Measurements from ENCODE around the gene SVEP1. TPM values are rescaled to one million over a fixed set of nuclear protein-coding genes. Genes with fewer than 3 reads are reported as not detected.
"Not testable (repeated sequence)": the region's sequence is repeated elsewhere in the genome, so short reads cannot be mapped to it uniquely, and the experiment has no call there.

Gene SVEP1
- total and polyA plus RNA-seq, 4 experiments from 2014 or later = not detected

- Mint-ChIP-seq H3K4me3 (no peak overlapping the region), H3K4me1 (no peaks in the 10 kb centered on the region), H3K27me3 (peaks cover 0 to 4% of the 10 kb centered on the region in 2 donors), H3K27ac (no peak overlapping the region), H3K36me3 (no peaks in the 10 kb centered on the region), H3K9me3 (peaks cover 0 to 2% (median 0%) of the 10 kb centered on the region in 8 donors)
- Histone ChIP-seq H3K27ac (ENCODE audit: low read depth, low read length) (no peak overlapping the region), H3K4me1 (ENCODE audit: insufficient read depth, low read length) (no peaks in the 10 kb centered on the region), H3K4me3 (ENCODE audit: low read length in 2 of 2) (no peak overlapping the region), H3K27me3 (ENCODE audit: insufficient read depth, low read length) (no peaks in the 10 kb centered on the region), H3K36me3 (ENCODE audit: insufficient read depth, low read length) (no peaks in the 10 kb centered on the region), H3K9me3 (ENCODE audit: control insufficient read depth in 1 of 2, low read length in 2 of 2) (no peaks in the 10 kb centered on the region)
- ChIA-PET CTCF (ENCODE audit: partially characterized antibody) (no interaction called here), POLR2A (ENCODE audit: partially characterized antibody) (no interaction called here)
- no peak for DNase-seq
- intact Hi-C loops (cut with micrococcal nuclease) = no loop called here
Measured at GRCh38 chr9:110371411-110372007, 208.0 kb downstream of the SVEP1 start.

- Mint-ChIP-seq H3K36me3 (no peaks in the 10 kb centered on the region), H3K4me1 (no peaks in the 10 kb centered on the region), H3K27me3 (peaks cover 0 to 3% of the 10 kb centered on the region in 2 donors), H3K27ac (no peak overlapping the region), H3K4me3 (no peak overlapping the region), H3K9me3 (peaks cover 0 to 2% (median 0%) of the 10 kb centered on the region in 8 donors)
- no peak overlapping the region for H3K4me3 ChIP-seq (ENCODE audit: low read length in 2 of 2)
- H3K4me1 ChIP-seq (ENCODE audit: insufficient read depth, low read length) = no peaks in the 10 kb centered on the region
- no peak for DNase-seq
- H3K27ac ChIP-seq (ENCODE audit: low read depth, low read length) = no peak overlapping the region
- POLR2A ChIA-PET (ENCODE audit: partially characterized antibody) = no interaction called here
- no peaks in the 10 kb centered on the region for H3K9me3 ChIP-seq (ENCODE audit: control insufficient read depth in 1 of 2, low read length in 2 of 2)
- CTCF ChIA-PET (ENCODE audit: partially characterized antibody) = no interaction called here
- H3K27me3 ChIP-seq (ENCODE audit: insufficient read depth, low read length) = no peaks in the 10 kb centered on the region
- intact Hi-C loops (cut with micrococcal nuclease) = no loop called here
- H3K36me3 ChIP-seq (ENCODE audit: insufficient read depth, low read length) = no peaks in the 10 kb centered on the region
Measured at GRCh38 chr9:110370315-110370714, 209.2 kb downstream of the SVEP1 start.

GRCh38 chr9:110364451-110364850 is 215.1 kb downstream of the SVEP1 start:
- no peak overlapping the region for H3K27ac ChIP-seq (ENCODE audit: low read depth, low read length)
- intact Hi-C loops (cut with micrococcal nuclease) = no loop called here
- no peak for DNase-seq
- no peaks in the 10 kb centered on the region for H3K4me1 ChIP-seq (ENCODE audit: insufficient read depth, low read length)
- POLR2A ChIA-PET (ENCODE audit: partially characterized antibody) = no interaction called here
- CTCF ChIA-PET (ENCODE audit: partially characterized antibody) = no interaction called here
- H3K4me3 Mint-ChIP-seq = no peak overlapping the region
- H3K4me1 Mint-ChIP-seq = no peaks in the 10 kb centered on the region
- H3K9me3 ChIP-seq (ENCODE audit: control insufficient read depth in 1 of 2, low read length in 2 of 2) = no peaks in the 10 kb centered on the region
- H3K27ac Mint-ChIP-seq = no peak overlapping the region
- no peak overlapping the region for H3K4me3 ChIP-seq (ENCODE audit: low read length in 2 of 2)
- no peaks in the 10 kb centered on the region for H3K36me3 ChIP-seq (ENCODE audit: insufficient read depth, low read length)
- peaks cover 0 to 4% (median 0%) of the 10 kb centered on the region in 8 donors for H3K9me3 Mint-ChIP-seq
- no peaks in the 10 kb centered on the region for H3K36me3 Mint-ChIP-seq
- H3K27me3 Mint-ChIP-seq = peaks cover 3% of the 10 kb centered on the region in 2 donors
- no peaks in the 10 kb centered on the region for H3K27me3 ChIP-seq (ENCODE audit: insufficient read depth, low read length)

- H3K36me3 ChIP-seq (ENCODE audit: insufficient read depth, low read length); H3K9me3 Mint-ChIP-seq; H3K4me1 ChIP-seq (ENCODE audit: insufficient read depth, low read length); H3K4me3 ChIP-seq (ENCODE audit: low read length in 2 of 2); H3K9me3 ChIP-seq (ENCODE audit: control insufficient read depth in 1 of 2, low read length in 2 of 2); H3K36me3 Mint-ChIP-seq; H3K4me3 Mint-ChIP-seq; H3K27ac ChIP-seq (ENCODE audit: low read depth, low read length); H3K4me1 Mint-ChIP-seq; DNase-seq; CTCF ChIA-PET (ENCODE audit: partially characterized antibody); H3K27ac Mint-ChIP-seq; H3K27me3 Mint-ChIP-seq; POLR2A ChIA-PET (ENCODE audit: partially characterized antibody); intact Hi-C loops (cut with micrococcal nuclease); H3K27me3 ChIP-seq (ENCODE audit: insufficient read depth, low read length): not testable (repeated sequence)
Measured at GRCh38 chr9:110358992-110359391, 220.5 kb downstream of the SVEP1 start.

GRCh38 chr9:110357505-110357904 is 222.0 kb downstream of the SVEP1 start:
- no peaks in the 10 kb centered on the region for H3K27me3 ChIP-seq (ENCODE audit: insufficient read depth, low read length)
- CTCF ChIA-PET (ENCODE audit: partially characterized antibody) = no interaction called here
- Mint-ChIP-seq H3K4me1 (peaks cover 0 to 1% (median 0%) of the 10 kb centered on the region in 4 donors), H3K27ac (no peak overlapping the region), H3K4me3 (no peak overlapping the region), H3K27me3 (peaks cover 2 to 3% of the 10 kb centered on the region in 2 donors), H3K36me3 (no peaks in the 10 kb centered on the region), H3K9me3 (peaks cover 0 to 4% (median 0%) of the 10 kb centered on the region in 8 donors)
- no peak overlapping the region for H3K4me3 ChIP-seq (ENCODE audit: low read length in 2 of 2)
- intact Hi-C loops (cut with micrococcal nuclease) = no loop called here
- POLR2A ChIA-PET (ENCODE audit: partially characterized antibody) = no interaction called here
- no peaks in the 10 kb centered on the region for H3K9me3 ChIP-seq (ENCODE audit: control insufficient read depth in 1 of 2, low read length in 2 of 2)
- no peak overlapping the region for H3K27ac ChIP-seq (ENCODE audit: low read depth, low read length)
- DNase-seq = no peak
- no peaks in the 10 kb centered on the region for H3K36me3 ChIP-seq (ENCODE audit: insufficient read depth, low read length)
- H3K4me1 ChIP-seq (ENCODE audit: insufficient read depth, low read length) = no peaks in the 10 kb centered on the region

GRCh38 chr9:110356639-110357395 is 222.7 kb downstream of the SVEP1 start:
- ChIA-PET CTCF (ENCODE audit: partially characterized antibody) (no interaction called here), POLR2A (ENCODE audit: partially characterized antibody) (no interaction called here)
- H3K27ac ChIP-seq (ENCODE audit: low read depth, low read length) = no peak overlapping the region

GRCh38 chr9:110355911-110356310 is 223.6 kb downstream of the SVEP1 start:
- Mint-ChIP-seq H3K4me3 (no peak overlapping the region), H3K36me3 (no peaks in the 10 kb centered on the region), H3K4me1 (peaks cover 0 to 1% (median 0%) of the 10 kb centered on the region in 4 donors), H3K27me3 (no peaks in the 10 kb centered on the region), H3K27ac (peak overlapping the region in 1 of 7 donors; percentile 31), H3K9me3 (peaks cover 0 to 2% (median 0%) of the 10 kb centered on the region in 8 donors)
- intact Hi-C loops (cut with micrococcal nuclease) = no loop called here
- Histone ChIP-seq H3K4me3 (ENCODE audit: low read length in 2 of 2) (no peak overlapping the region), H3K9me3 (ENCODE audit: control insufficient read depth in 1 of 2, low read length in 2 of 2) (no peaks in the 10 kb centered on the region), H3K27ac (ENCODE audit: low read depth, low read length) (no peak overlapping the region), H3K4me1 (ENCODE audit: insufficient read depth, low read length) (no peaks in the 10 kb centered on the region), H3K27me3 (ENCODE audit: insufficient read depth, low read length) (no peaks in the 10 kb centered on the region), H3K36me3 (ENCODE audit: insufficient read depth, low read length) (no peaks in the 10 kb centered on the region)
- no peak for DNase-seq
- CTCF ChIA-PET (ENCODE audit: partially characterized antibody) = no interaction called here
- POLR2A ChIA-PET (ENCODE audit: partially characterized antibody) = no interaction called here

More at GRCh38 chr9:110356639-110357395, 222.7 kb downstream of the SVEP1 start:
- H3K4me3 ChIP-seq (ENCODE audit: low read length in 2 of 2) = no peak overlapping the region
- no peak overlapping the region for H3K4me3 Mint-ChIP-seq
- no peaks in the 10 kb centered on the region for H3K36me3 ChIP-seq (ENCODE audit: insufficient read depth, low read length)
- peaks cover 0 to 4% (median 0%) of the 10 kb centered on the region in 8 donors for H3K9me3 Mint-ChIP-seq
- intact Hi-C loops (cut with micrococcal nuclease) = no loop called here
- no peaks in the 10 kb centered on the region for H3K9me3 ChIP-seq (ENCODE audit: control insufficient read depth in 1 of 2, low read length in 2 of 2)
- no peak for DNase-seq
- H3K27ac Mint-ChIP-seq = no peak overlapping the region
- H3K27me3 ChIP-seq (ENCODE audit: insufficient read depth, low read length) = no peaks in the 10 kb centered on the region
- H3K36me3 Mint-ChIP-seq = no peaks in the 10 kb centered on the region
- H3K4me1 Mint-ChIP-seq = peaks cover 0 to 1% (median 0%) of the 10 kb centered on the region in 4 donors
- H3K4me1 ChIP-seq (ENCODE audit: insufficient read depth, low read length) = no peaks in the 10 kb centered on the region
- H3K27me3 Mint-ChIP-seq = peaks cover 2 to 3% of the 10 kb centered on the region in 2 donors
